ENCODE measurements around the gene LINC01488.

The LINC01488 gene

DNA sequence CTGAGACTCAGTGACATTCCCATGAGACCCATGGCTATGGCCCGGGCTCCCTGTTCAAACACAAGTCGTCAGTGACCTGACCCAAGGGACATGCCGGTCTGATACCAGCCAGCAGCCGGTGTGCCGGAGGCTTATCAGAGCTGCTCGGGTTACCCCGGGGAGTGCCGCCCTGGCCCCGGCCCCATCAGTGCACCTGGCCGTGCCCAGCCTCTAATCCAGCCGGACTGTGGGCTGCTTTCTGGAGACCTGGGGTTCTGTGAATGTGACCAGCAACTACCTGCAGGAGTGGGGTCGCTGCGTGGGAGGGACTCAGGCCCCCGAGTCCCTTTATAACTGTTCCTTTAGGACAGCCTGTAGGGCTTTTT is 52.7 kb downstream of the LINC01488 start:
- no peak for DNase-seq

DNA sequence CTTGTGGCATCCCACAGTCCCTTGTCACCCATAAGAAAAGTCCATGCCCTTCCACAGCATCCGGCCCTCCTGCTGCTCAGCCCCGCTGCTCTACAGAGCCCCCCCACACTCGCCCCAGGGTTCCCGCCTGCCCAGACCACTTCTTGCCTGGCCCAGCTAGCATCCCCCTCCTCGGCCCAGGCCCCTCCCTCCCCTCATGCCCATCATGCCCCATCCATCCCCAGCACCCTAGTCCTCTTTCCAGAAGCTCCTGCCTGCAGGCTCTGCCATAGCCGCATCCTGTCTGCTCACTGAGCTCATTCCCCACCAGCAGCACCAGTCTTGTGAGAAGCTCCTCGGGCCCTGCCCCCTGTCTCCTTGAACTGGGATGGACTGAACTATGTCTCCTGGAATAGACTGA is 54.4 kb downstream of the LINC01488 start:
- no peak for DNase-seq

DNA sequence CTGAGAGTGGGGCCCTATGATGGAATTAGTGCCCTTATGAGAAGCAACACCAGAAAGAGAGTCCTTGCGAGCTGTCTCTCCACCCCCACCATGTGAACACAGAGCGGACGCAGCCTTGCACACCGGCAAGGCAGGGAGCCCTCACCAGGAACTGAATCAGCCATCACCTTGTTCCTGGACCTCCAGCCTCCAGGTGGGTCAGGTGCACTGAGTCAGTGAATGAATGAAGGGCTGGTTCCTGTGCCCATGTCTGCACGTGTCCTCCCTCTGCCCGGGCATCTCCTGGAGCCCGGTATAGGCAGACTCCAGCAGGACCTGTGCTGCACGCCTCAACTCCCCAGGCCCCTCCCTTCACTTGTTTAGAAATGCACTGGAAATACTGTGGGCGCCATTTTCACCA is 54.9 kb downstream of the LINC01488 start:
- no peak for DNase-seq

GRCh38 chr11:69537126-69537525 is 55.7 kb downstream of the LINC01488 start:
- no peak for DNase-seq

- DNase-seq, result no peak
Measured at GRCh38 chr11:69537855-69538640, 56.6 kb downstream of the LINC01488 start.

DNA sequence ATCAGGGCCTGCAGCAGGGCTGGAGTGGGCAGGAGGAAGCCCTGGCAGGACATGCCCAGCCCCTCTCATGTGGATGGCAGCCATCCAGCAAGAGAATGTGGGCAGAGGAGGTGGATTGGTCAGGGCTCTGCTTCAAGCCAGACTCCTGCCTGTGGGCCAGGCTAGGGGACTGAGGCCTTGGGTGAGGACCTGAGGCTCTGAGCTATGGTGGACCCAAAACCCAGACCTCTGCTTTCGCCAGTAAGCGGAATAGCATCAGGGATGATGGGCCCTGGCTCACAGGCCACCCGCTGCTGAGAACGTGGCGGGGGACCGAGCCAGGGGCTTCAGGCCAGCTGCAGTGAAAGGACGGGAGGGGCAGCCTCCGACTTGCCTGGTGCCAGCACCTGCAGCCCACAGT is 57.4 kb downstream of the LINC01488 start:
- no peak for DNase-seq

- no peak for DNase-seq
Measured at GRCh38 chr11:69539416-69540117, 58.1 kb downstream of the LINC01488 start.

DNA sequence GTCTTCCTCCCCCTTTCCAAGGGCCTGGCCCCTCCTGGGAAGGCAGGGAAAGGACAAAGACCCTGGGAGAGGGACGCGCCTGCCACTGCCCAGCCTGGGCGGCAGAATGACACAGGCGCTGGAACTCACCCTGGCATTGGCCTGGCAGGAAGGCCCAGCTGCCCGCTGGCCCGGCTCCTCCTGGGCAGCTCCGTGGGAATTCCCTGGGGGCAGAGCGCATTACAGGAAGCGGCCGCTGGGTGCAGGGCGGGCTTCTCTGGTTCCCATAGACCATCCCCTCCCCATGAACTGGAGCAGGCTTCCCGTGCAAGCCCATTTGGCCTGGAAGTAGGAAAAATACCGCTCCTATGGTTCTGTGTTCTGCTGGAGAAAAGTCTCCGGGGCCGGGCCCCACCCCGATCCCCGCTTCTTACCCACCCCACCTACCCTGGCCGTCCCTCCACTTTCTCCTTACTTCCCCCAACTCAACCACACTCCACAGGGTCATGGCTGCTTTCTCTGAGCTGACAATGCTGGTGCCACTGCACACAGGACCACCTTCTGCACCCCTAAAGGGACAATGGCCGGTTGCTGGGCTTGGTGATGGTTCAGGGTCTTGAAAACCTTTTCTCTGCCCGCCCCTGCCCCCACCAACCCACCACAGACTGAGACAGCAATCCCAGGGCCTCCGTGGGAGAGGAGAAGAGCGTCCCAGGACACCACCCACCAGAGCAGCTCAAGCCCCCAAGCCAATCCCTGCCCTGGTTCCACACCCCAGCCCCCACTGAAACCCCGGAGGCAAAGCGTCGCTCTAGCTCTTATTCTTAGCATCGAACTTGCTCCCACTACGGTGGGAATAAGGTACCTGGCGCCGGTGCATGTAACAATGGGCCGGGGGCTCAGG is 58.9 kb downstream of the LINC01488 start:
- no peak for DNase-seq

DNA sequence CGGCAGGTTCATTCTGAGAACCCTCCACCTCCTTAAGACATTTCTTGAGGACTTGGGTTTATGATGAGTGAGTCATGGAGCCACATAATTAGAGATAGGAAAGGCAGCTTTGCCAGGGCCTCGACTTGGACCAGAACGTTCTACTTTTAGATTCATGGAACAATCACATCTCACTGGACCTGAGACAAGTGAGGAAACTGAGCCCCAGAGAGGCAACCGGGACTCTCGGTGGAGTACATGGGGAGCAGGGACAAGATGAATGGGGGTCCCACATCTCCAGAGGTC is 59.5 kb downstream of the LINC01488 start:
- no peak for DNase-seq

GRCh38 chr11:69541501-69542313 is 60.2 kb downstream of the LINC01488 start:
- DNase-seq, result peak; percentile 43

GRCh38 chr11:69542314-69543168 is 61.1 kb downstream of the LINC01488 start:
- no peak for DNase-seq

Measured in NCI-H2029 treated with DMSO at 0.1 percent for 48 hours (cell line).